Loucy (cell line): Measurements from ENCODE around the gene BAD.
"Not testable (repeated sequence)": the region's sequence is repeated elsewhere in the genome, so short reads cannot be mapped to it uniquely, and the experiment has no call there.

ENCODE experiments used
- H2AFZ ChIP-seq: fragments of 200-600 bp; sonication (generic); 2 replicates; pipeline ENCODE4 v1.6.0; 2016; ENCODE audit warnings: antibody characterized with exemption, mild to moderate bottlenecking, low read length, moderate library complexity
- H3F3A ChIP-seq: fragments of 200-600 bp; 2 replicates; pipeline ENCODE4 v1.6.0; 2016; ENCODE audit warnings: antibody characterized with exemption, low read depth, mild to moderate bottlenecking
- H3K27me3 ChIP-seq: fragments of 200-600 bp; sonication (generic); 2 replicates; pipeline ENCODE4 v1.6.1; 2014; ENCODE audit warnings: low read length, mild to moderate bottlenecking; ENCODE audit not compliant: insufficient read depth, poor library complexity, severe bottlenecking
- H3K36me3 ChIP-seq: fragments of 200-600 bp; sonication (generic); 2 replicates; pipeline ENCODE4 v1.6.1; 2016; ENCODE audit warnings: low read length; ENCODE audit not compliant: insufficient read depth
- H3K4me1 ChIP-seq: fragments of 200-600 bp; sonication (generic); 2 replicates; pipeline ENCODE4 v1.5.1; 2014; ENCODE audit warnings: low read length, mild to moderate bottlenecking; ENCODE audit not compliant: insufficient read depth, poor library complexity, severe bottlenecking
- H3K4me2 ChIP-seq: fragments of 200-600 bp; sonication (generic); 2 replicates; pipeline ENCODE4 v1.6.0; 2014; ENCODE audit warnings: antibody characterized with exemption, low read length, low read depth, mild to moderate bottlenecking; ENCODE audit not compliant: poor library complexity, severe bottlenecking
- H3K4me3 ChIP-seq: fragments of 200-600 bp; sonication (generic); 2 replicates; pipeline ENCODE4 v1.5.1; 2014; ENCODE audit warnings: low read length, mild to moderate bottlenecking, mixed read lengths; ENCODE audit not compliant: poor library complexity, severe bottlenecking
- H3K79me2 ChIP-seq: fragments of 200-600 bp; sonication (generic); 2 replicates; pipeline ENCODE4 v1.6.1; 2014; ENCODE audit warnings: low read length; ENCODE audit not compliant: insufficient read depth
- H3K9ac ChIP-seq: fragments of 200-600 bp; sonication (generic); 2 replicates; pipeline ENCODE4 v1.6.0; 2014; ENCODE audit warnings: mild to moderate bottlenecking, low read depth, low read length, moderate library complexity; ENCODE audit not compliant: poor library complexity, severe bottlenecking
- H3K9me2 ChIP-seq: fragments of 200-600 bp; sonication (generic); replicated peaks from 2 replicates; pipeline ENCODE4 v1.6.1; 2016; ENCODE audit warnings: low read depth, low read length, mixed read lengths
- H3K9me3 ChIP-seq: fragments of 200-600 bp; sonication (generic); 2 replicates; pipeline ENCODE4 v1.6.1; 2014; ENCODE audit warnings: mild to moderate bottlenecking, antibody characterized with exemption, low read length, low read depth; ENCODE audit not compliant: insufficient read depth
- H4K20me1 ChIP-seq: fragments of 200-600 bp; sonication (generic); 2 replicates; pipeline ENCODE4 v1.6.0; 2014; ENCODE audit warnings: antibody characterized with exemption, low read length, mild to moderate bottlenecking; ENCODE audit not compliant: insufficient read depth, poor library complexity, severe bottlenecking
- CTCF ChIP-seq: fragments of 200-600 bp; sonication (generic); conservative IDR thresholded peaks from 2 replicates; pipeline ENCODE4 v1.5.1; 2014; ENCODE audit warnings: mild to moderate bottlenecking, antibody characterized with exemption, low read length
- EZH2phosphoT487 ChIP-seq: fragments of 200-600 bp; IDR thresholded peaks from 2 replicates; pipeline ENCODE4 v1.6.1; 2018; ENCODE audit warnings: antibody characterized with exemption, mild to moderate bottlenecking, moderate library complexity, borderline replicate concordance

The BAD gene

GRCh38 chr11:64247729-64248531 lies 36.5 kb downstream of the BAD start:
- Histone ChIP-seq H3K9me3 (no peaks in the 10 kb centered on the region), H3K27me3 (no peaks in the 10 kb centered on the region), H3K9ac (no peak overlapping the region), H3K36me3 (peaks cover 11% of the 10 kb centered on the region; the same call in 1 of the 2 replicates), H3K79me2 (peaks cover 39% of the 10 kb centered on the region), H3K4me3 (peak overlapping the region; percentile 88), H3K4me1 (peaks cover 38% of the 10 kb centered on the region), H4K20me1 (peaks cover 22% of the 10 kb centered on the region), H3K4me2 (peak overlapping the region; percentile 100), H3K9me2 (no peaks in the 10 kb centered on the region), H3F3A (peaks cover 3% of the 10 kb centered on the region; the same call in 1 of the 2 replicates), H2AFZ (peak overlapping the region; percentile 94; the same call in 1 of the 2 replicates)
- no peak for TF ChIP-seq CTCF
- TF ChIP-seq EZH2phosphoT487: no peak

- Histone ChIP-seq H3K79me2 (peaks cover 45% of the 10 kb centered on the region), H3K9ac (peak within 1 kb of the TSS; percentile 89), H3K27me3 (no peaks in the 10 kb centered on the region), H4K20me1 (peaks cover 27% of the 10 kb centered on the region), H3K9me2 (no peaks in the 10 kb centered on the region), H3K4me2 (peak within 1 kb of the TSS; percentile 100), H2AFZ (peak within 1 kb of the TSS; percentile 94), H3K36me3 (peaks cover 11% of the 10 kb centered on the region; the same call in 1 of the 2 replicates), H3F3A (peaks cover 3% of the 10 kb centered on the region; the same call in 1 of the 2 replicates), H3K9me3 (no peaks in the 10 kb centered on the region), H3K4me1 (peaks cover 46% of the 10 kb centered on the region), H3K4me3 (peak within 1 kb of the TSS; percentile 96)
- TF ChIP-seq EZH2phosphoT487: no peak
- TF ChIP-seq CTCF: 0 out of 2 replicates have a peak, but pooled peaks have one; percentile 8
Observed at GRCh38 chr11:64246871-64247728, 37.4 kb downstream of the BAD start, which contains the start of gene PPP1R14B. TSS of gene PPP1R14B (minus strand) at chr11:64246943. CDS start at chr11:64246673, 270 bp downstream.

GRCh38 chr11:64246621-64246870 lies 37.9 kb downstream of the BAD start:
- peak overlapping the region; percentile 88 for H3K9ac ChIP-seq
- H2AFZ ChIP-seq, H3F3A ChIP-seq, H3K27me3 ChIP-seq, H3K9me2 ChIP-seq, H3K9me3 ChIP-seq, H3K4me2 ChIP-seq: not testable (repeated sequence)
- peaks cover 44% of the 10 kb centered on the region for H3K4me1 ChIP-seq
- peak overlapping the region; percentile 96 for H3K4me3 ChIP-seq
- peaks cover 11% of the 10 kb centered on the region; the same call in 1 of the 2 replicates for H3K36me3 ChIP-seq
- H4K20me1 ChIP-seq: peaks cover 31% of the 10 kb centered on the region
- peaks cover 48% of the 10 kb centered on the region for H3K79me2 ChIP-seq
